ENCODE results near the gene TASL.
"Not testable (repeated sequence)": the region's sequence is repeated elsewhere in the genome, so short reads cannot be mapped to it uniquely, and the experiment has no call there.

TASL gene, protein sequence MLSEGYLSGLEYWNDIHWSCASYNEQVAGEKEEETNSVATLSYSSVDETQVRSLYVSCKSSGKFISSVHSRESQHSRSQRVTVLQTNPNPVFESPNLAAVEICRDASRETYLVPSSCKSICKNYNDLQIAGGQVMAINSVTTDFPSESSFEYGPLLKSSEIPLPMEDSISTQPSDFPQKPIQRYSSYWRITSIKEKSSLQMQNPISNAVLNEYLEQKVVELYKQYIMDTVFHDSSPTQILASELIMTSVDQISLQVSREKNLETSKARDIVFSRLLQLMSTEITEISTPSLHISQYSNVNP

DNA sequence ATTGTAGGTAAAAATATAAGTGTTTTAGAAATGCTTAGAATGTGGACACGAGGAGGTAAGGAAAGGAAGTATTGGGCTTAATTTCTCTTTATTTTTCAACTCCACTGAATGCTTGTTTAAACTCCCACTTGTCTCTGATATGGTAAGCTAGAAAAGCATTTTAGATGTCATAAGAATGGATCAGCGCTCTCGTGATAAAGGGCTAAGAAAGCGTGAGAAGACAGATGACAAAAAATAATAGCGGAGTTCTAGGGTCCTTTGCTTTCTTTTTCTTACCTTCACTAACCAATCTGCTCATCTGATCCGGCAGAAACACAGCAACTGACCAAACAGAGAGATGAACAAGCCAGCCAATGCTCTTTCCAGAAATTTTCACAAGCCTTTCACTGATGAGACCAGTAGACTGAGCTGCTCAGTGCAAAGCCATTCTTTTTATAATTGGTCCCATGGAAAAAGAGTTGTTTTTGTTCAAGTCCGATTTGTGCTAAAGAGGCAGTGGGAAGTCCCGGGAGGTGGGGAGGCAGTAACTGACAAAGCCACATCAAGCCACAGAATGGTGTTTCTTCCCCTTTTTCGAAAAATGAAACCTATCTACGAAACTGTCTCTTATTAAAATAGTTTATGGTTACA is at the start of gene TASL:
TSS of gene TASL (minus strand) at position 405 of the 630 bp plus-strand sequence. CDS start 17,411 bp downstream, outside the sequence.
- peak; percentile 34 for DNase-seq (ENCODE audit: low spot score)

DNA sequence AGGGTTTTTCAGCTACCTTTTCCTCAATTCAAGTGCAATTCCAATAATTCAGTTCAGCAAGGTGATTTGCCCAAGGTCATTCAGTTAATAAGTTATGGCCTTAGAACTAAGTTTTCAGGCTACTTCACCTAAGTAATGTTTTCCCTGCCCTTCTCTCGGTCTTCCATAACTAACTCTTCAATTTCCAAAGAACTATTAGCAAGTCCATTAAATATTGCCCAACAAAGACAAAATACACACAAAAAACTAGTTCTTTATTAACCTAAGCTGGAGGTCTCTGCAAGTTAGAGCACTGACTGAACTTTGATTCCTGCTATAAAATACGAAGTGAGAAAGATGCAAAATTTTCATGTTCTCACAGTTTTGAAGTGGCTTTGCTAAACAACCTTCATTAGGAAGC is 48.8 kb upstream of the TASL start:
- no peak for DNase-seq (ENCODE audit: low spot score)

DNA sequence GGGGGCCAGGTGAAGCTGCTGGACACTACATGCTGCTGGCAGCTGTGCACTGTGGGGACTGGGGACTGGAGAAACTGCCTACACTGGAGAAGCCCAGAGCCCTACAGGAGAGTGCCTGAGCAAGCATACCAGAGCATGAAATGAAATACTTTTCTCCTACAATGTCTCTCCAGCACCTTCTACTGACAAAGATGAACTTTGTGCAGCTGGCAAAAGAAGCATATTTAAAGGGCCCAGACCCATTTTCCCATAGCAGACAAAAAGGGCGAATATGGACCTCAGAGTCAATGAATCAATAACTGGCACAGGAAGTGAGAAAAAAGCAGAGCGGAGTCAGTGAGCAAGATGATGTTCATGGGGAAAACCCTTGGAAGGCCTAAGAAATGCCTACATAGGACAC is 44.8 kb upstream of the TASL start:
- DNase-seq (ENCODE audit: low spot score): no peak

DNA sequence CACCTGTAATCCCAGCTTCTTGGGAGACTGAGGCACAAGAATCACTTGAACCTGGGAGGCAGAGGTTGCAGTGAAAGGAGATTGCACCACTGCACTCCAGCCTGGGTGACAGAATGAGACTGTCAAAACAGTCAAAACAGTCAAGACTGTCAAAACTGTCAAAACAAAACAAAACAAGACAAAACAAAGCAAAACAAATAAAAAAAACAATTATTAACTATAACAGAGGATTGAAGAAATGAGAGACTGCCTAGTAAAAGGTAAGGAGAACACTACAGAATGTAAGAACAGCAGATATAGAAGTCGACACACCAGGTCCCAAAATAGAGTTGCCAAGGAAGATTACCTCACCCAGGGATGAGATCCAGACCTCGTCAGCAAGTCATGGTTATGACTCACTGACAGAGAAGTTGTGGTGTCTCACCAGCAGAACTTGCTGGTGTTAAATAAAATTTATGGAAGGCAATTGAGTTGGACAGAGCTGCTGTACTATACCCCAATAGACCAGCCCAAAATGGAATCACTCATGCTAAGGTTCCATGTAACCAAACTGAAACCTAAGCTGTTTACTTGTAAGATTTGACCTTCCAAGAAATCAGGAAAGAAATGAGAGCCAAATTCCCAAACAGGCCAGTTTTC is 43.5 kb upstream of the TASL start:
- no peak for DNase-seq (ENCODE audit: low spot score)

DNA sequence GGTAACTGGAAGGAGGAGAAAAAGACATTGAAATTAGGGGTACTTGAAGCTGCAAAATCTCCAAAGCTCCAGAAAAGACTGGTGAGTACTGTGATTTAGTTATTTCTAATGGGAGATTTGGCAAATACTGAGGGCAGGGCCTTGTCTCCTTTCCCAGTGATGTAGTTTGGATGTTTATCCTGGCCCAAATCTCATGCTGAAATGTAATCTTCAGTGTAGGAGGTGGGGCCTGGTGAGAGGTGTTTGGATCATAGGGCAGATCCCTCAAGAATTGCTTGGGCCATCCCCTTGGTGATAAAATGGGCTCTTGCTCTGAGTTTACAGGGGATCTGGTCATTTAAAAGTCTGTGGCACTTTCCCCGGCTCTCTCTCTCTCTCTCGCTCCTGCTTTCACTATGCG is 42.6 kb upstream of the TASL start:
- no peak for DNase-seq (ENCODE audit: low spot score)

DNA sequence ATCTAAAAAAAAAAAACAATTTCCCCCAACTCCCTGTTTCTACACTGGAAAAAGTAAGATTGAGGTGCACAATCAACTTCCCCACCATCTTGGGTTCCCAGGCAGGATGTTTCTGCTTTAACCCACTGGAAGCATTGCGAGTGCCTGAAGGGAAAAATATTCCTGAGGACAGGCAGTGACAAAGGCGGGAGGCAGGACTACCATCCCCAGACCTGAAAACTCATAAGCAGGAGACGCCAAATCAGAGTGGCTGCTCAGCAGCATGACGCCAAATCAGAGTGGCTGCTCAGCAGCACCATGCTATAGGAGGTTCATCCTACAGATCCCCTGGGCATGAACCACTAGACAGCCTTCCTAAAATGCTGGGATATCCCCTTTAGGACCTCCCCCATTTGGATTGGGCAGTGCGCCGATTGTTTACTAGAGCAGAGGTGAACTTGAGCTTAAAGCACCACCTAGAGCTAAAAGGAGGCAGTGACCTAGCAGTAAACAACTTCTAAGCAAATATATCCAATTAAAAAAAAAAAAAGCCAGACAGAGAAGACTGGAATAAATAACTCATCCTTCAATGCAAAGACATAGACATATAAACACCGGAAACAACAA is 40.7 kb upstream of the TASL start:
- no peak for DNase-seq (ENCODE audit: low spot score)

DNA sequence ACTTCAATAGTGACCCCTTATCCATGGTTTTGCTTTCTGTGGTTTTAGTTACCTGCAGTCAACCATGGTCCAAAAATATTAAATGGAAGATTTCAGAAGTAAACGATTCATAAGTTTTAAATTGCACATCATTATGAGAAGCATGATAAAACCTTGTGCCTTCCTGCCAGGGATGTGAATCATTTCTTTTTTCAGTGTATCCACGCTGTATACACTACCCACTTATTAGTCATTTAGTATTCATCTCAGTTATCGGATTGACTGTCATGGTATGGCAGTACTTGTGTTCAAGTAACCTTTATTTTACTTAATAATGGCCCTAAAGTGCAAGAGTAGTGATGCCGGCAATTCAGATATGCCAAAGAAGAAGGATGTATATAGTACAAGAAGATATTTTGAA is 37.7 kb upstream of the TASL start:
- no peak for DNase-seq (ENCODE audit: low spot score)

DNA sequence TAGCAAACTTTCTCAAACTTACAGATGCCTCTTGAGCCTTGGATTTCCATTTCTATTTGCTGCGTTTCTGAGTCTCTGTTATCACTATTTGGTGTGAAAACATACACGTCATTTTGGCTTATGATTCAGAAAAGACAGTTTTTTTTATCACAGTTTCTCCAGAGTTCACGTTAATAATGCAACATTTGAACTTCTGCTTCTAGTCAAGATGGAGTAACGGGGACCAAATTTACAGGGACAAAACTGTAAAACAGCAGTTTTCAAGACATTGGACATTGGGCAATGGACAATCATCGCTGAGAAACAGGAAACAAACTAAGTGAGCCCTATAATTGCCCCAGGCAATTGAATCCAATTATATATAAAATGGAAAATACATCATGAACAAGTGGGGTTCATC is 36.2 kb upstream of the TASL start:
- DNase-seq (ENCODE audit: low spot score): no peak

DNA sequence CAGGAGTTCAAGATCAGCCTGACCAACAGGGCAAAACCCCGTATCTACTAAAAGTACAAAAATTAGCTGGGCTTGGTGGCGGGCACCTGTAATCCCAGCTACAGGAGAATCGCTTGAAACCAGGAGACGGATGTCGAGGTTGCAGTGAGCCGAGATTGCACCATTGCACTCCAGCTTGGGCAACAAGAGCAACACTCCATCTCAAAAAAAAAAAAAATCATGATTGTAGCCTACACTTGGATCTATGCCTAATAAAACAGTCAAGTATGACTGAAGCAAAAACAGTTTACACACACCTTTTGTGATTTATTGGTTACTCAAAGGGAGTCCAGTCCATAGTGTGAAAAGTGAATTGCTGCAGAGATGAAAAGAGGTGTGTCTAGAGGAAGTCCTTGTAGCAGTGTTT is 34.7 kb upstream of the TASL start:
- no peak for DNase-seq (ENCODE audit: low spot score)

DNA sequence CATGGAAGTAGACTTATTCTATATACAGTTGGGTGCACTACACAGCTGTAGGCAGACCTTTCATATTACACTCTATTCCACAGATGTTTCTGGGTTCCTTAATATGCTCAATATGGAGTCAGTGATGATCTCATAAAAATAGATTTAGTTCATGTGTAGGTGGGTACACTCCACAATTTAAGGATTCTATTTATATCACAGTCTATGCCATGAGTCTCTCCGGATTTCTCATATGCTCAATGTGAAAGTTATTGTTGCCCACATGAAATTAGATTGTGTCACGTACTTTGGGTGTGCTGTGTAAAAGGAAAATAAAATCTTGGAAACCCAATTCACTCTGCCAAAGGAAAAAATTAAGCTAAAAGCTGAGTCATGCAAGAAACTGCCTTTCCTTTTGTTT is 32.5 kb upstream of the TASL start:
- DNase-seq (ENCODE audit: low spot score): no peak

DNA sequence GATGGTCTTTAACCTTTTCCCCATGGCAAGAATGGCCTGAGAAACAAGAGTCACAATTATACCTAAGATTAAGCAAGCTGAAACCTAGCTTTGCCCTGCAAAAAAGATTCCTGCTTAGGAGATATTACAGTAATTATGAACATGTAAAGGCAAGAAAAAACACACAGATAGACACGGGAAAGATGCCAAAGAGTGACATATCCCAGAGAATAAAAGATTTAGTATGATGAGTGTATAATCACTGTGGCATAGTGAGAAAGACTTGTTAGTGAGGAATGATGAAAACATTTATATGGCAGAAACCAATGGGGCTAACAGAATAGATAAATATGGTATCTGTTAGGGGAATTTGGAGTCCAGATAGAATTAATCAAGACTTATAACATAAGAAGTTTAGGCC is 29.6 kb upstream of the TASL start:
- no peak for DNase-seq (ENCODE audit: low spot score)

DNA sequence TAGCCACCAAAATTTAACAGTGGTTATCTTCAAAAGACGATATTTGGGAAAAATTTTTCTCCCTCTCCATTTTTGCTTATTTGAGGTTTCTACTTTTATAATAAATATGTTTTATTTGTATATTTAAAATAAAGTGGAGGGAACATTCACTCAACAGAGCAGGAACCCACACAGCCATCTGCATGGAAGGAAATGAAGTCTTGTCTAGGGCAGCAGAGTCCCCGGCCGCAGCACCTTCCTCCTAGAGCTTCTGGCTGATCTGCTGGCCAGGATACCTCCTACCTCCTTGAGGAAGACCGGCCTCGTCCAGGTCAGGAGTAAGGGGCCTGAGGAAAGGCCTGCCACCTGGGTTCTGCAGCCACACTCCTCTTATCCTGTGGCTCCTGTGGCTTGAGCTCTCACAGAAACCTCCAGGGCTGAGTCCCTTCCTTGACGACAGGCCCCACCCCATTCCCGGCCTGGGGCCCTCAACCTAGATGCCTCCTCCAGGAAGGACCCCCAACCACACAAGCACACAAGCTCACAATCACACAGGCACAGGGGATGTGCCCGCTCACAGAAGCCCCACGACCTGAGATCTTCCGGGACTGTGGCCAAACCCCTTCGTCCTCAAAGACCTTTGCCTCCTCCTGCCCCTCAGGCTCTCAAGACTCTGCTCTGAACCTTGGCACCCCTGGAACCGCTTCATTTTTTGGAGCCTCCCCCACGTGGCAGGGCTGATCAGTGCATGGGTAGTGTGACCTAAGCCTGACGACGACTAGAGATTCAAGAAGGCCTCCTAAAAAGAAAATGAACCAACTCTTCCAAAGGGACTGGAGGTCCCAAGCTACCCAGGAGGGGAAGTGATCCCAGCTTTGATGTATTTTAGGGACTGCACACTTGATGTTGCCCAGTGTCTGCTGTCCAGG is 23.0 kb upstream of the TASL start:
- DNase-seq (ENCODE audit: low spot score): not testable (repeated sequence)

DNA sequence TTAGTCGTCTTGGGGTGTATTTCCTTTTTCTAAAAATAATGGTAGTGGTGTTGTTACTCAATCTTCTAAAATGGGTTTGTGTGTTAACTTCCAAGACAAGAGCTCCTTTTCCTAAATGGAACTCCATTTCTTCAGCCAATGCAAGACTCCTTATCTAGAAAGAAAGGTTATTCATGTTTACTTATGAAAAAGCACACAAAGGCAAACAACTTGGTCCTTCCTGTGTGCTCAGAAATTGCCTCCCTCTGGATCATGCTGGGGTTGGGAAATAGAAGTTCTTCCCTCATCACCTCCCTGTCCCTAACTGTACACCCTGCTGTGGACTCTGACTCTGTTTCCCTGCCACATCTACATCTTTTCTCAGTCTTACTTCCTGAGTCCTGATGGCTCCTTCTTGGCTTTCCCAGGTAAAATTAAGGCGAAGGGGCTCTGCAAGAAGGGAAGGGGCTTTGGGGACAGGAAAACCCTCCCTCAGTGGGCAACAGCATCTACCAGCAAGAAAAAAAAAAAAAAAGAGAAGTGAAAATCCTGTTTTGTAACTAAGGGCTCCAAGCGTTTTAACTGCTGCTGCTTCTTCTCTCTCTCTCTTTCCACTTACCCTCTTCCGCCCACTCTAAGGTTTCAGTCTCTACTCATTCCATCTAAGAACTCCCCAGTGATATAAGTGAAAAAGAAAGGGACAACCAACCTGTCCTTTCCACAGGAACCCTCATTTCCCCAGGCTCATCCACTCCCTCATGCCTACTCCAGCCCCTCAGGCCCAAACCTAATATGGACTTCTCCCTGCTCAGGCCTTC is 19.8 kb upstream of the TASL start:
- DNase-seq (ENCODE audit: low spot score): peak; percentile 27

DNA sequence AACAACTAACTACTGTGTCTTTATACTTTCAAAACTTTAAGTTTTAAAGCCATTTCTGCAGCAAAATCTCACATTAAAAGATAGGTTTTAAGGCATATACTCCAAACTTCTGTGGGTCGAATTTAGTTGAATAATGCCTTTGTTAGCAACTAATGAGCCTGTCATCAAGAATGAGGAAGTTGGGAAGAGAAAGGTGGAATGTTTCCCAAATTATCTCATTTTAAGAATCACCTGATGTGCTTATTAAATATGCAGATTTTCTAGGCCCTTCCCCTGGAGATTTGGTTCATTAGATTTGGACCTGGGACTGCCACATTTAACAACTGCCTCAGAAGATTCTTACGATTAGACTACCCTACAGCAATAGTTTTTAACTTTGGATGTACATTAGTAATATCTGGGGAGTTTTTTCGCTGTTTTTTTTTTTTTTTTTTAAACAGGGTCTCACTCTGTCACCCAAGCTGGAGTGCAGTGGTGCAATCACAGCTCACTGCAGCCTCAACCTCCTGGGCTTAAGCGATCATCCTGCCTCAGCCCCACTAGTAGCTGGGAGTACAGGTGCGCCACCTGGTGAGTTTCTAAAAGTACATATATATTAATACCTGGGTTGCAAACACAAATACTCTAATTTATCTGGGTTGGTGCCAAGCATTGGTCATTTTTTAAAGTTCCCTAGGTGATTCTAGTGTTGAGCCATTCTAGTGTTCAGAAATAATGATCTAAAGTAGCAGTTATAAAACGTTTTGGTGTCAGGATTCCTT is 16.1 kb upstream of the TASL start:
- no peak for DNase-seq (ENCODE audit: low spot score)

DNA sequence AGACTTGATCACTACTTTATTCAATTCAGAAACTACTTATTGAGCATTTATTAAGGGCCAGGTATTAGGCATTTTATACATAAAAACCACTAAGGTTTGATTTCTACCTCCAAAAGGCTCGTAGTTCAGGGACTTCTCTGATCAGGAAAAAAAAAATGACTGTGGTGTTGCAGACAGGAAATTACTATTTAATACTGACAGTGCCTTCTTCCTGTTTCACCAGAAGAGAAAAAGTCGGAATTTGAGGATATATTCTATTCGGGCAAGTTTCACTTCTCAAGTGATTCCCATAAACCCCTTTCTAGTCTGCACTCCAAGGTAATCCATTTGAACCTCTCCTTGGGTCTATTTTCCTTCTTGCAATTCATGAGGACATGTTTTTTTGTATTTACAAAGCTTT is 15.3 kb upstream of the TASL start:
- DNase-seq (ENCODE audit: low spot score): no peak

DNA sequence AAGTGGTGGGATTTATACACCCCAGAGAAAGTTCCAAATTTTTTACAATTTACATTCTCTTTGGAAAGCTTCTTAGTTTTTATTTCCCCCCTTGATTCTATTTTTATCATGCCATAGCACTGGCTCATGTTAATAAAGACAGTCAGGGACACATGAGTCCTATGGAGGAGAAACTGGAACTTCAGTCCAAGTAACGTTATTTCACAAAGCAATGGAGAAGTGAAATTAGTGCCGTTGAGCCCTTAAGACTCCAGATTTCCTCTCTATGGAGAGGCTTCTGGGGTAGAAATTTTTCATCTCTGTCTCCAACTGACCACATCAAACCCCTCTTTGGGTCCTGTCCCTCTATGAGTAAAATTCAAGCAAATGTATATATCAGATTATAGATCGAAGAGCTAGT is 12.8 kb upstream of the TASL start:
- DNase-seq (ENCODE audit: low spot score): no peak

DNA sequence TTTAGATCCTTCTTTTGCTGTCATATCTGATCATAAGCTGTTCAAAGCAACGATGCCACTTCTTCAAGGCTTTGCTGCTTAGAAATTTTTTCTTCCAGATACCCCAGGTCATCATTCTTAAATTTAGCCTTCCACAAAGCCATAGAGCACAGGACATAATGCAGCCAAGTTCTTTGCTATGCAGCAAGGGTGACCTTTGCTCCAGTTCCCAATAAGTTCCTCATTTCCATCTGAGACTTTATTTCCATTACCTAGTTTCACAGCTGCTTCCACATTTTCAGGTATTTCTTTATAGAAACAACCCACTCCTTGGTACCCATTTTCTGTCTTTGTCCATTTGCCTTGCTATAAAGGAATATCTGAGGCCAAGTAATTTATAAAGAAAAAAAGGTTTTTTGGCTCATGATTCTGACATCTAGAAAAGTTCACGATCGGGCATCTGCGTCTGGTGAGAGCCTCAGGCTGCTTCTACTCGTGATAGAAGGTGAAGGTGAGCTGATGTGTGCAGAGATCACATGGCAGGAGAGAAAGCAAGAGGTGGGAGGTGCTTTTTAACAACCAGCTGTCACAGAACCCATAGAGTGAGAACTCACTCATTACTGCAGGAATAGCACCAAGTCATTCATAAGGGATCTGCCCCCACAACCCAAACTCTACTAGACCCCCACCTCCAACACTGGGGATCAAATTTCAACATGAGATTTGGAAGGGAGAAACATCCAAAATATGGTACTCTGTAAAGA is 11.8 kb upstream of the TASL start:
- DNase-seq (ENCODE audit: low spot score): no peak

DNA sequence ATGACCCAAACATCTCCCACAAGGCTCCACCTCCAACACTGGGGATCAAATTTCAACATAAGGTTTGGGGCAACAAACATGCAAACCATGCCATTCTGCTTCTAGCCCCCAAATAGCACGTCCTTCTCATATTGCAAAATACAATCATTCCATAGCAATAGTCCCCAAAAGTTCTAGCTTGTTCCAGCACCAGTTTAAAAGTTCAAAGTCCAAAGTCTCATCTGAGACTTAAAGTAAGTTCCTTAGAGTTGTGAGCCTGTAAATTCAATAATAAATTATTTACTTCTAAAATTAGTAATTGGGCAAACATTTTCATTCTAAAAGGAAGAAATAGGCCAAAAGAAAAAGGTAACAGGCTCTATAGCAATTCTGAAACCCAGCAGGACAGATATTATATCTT is 8.9 kb upstream of the TASL start:
- DNase-seq (ENCODE audit: low spot score): no peak

DNA sequence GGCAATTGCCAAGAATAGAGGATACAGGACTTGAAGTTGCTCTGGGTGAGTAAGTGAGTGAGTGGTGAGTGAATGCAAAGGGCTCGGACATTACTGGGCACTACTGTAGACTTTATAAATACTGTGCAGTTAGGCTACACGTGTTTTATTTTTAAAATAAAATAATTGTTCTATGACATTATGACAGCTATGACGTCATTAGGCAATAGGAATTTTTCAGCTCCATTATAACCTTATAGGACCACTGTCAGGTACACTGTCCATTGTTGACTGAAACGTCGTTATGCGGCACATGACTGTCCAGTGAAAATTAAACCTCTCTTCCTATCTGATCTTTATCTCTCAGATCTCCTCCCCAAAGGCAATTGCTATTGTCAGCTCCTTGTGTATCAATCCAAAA is 5.1 kb upstream of the TASL start:
- DNase-seq (ENCODE audit: low spot score): no peak

DNA sequence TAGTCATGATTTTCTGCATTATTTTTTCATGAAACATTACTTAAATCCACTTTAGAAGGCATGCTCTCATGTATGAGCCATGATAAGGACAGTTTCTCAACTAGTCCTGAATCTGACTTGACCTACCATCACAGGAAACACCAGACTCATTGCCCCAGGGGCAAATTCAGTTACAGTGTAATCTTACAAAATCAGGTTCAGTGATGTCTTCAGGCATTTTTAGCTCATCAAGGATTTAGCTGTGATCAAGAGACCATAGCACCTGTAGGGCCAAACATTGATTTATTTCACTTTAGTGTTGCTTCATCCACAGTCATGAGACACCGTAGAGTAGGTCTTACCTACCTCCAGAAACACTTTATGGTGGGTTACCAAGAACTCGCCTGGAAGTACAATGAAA is 3.1 kb upstream of the TASL start:
- DNase-seq (ENCODE audit: low spot score): no peak

All from germinal center (tissue), 1 donor.